Dendritic cell treated with granulocyte-macrophage colony-stimulating factor and Interleukin-4, amounts not matched to agents 40 ng/mL and 50 ng/mL, for 4 days (primary cell): ENCODE results near the gene SKIL.
A peak's percentile ranks its signal among the peaks of the same experiment; 100 is the strongest.

Source experiments
- H3K27ac Mint-ChIP-seq: one replicate; pipeline ENCODE4 v1.8.0; 2022; ENCODE audit warnings: mild to moderate bottlenecking, mixed read lengths
- H3K27me3 Mint-ChIP-seq: one replicate; pipeline ENCODE4 v1.8.0; 2022; ENCODE audit warnings: mild to moderate bottlenecking, mixed read lengths
- H3K36me3 Mint-ChIP-seq: one replicate; pipeline ENCODE4 v1.8.0; 2022; ENCODE audit warnings: low read depth, mixed read lengths
- H3K4me1 Mint-ChIP-seq: one replicate; pipeline ENCODE4 v1.8.0; 2022; ENCODE audit warnings: low read depth, mixed read lengths
- H3K4me3 Mint-ChIP-seq: one replicate; pipeline ENCODE4 v1.8.0; 2022; ENCODE audit warnings: mild to moderate bottlenecking, moderate library complexity, mixed read lengths
- H3K9me3 Mint-ChIP-seq: one replicate; pipeline ENCODE4 v1.8.0; 2022; ENCODE audit warnings: mixed read lengths
- intact Hi-C: fragments of 100-400 bp; cut with micrococcal nuclease; formaldehyde crosslinking; loops from one replicate; pipeline ENCODE4 v1.15.0; 2022

SKIL gene

GRCh38 chr3:170397685-170398084 lies 40.2 kb downstream of the SKIL start:
- Mint-ChIP-seq H3K27ac (no peak overlapping the region), H3K27me3 (no peaks in the 10 kb centered on the region), H3K9me3 (no peaks in the 10 kb centered on the region), H3K4me3 (no peak overlapping the region), H3K4me1 (peaks cover 5% of the 10 kb centered on the region), H3K36me3 (peaks cover 23% of the 10 kb centered on the region)
- intact Hi-C loops: no loop called here

DNA sequence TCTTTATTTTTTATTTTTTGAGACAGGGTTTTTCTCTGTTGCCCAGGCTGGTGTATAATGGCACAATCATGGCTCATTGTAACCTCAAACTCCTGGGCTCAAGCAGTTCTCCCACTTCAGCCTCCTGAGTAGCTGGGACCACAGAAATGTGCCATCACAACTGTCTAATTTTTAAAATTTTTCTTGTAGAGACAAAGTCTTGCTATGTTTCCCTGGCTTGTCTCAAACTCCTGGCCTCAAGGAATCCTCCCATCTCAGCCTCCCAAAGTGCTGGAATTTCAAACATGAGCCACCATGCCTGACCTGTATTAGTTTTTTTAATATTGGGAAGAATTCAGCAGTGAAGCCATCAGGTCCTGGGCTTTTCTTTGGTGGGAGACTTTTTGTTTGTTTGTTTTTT lies 47.6 kb downstream of the SKIL start:
- H3K4me1 Mint-ChIP-seq: peaks cover 5% of the 10 kb centered on the region
- H3K27ac Mint-ChIP-seq: no peak overlapping the region
- no peaks in the 10 kb centered on the region for H3K36me3 Mint-ChIP-seq
- no peaks in the 10 kb centered on the region for H3K27me3 Mint-ChIP-seq
- intact Hi-C loops: no loop called here
- H3K4me3 Mint-ChIP-seq: no peak overlapping the region
- no peaks in the 10 kb centered on the region for H3K9me3 Mint-ChIP-seq

DNA sequence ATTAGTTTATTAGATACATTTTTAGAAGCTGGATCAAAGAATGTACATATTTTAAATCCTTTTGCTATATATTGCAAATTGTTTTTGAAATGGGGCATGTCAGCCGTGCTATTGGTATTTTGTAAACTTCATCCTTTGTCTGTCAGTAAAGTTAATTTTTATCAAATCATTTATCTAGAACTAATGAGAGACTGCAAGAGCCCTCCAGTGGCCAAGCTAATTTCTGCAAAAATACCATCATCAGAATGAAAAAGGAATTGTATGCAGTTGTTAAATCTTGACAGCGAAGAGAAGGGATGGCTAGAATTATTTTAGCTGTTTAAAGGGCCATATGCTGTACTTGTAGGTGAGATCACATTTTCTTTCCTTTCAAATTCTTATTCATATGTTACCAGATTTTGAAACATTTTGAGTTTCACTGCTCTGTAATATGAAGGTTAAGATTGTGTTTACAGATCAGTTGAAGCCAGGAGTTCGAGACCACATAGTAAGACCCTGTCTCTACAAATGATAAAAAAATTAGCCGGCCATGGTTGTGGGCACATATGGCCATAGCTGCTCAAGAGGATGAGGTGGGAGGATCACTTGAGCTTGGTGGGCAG lies 53.0 kb downstream of the SKIL start:
- Mint-ChIP-seq H3K4me1 (no peaks in the 10 kb centered on the region), H3K36me3 (no peaks in the 10 kb centered on the region), H3K9me3 (no peaks in the 10 kb centered on the region), H3K27ac (no peak overlapping the region), H3K4me3 (no peak overlapping the region), H3K27me3 (peaks cover 6% of the 10 kb centered on the region)
- intact Hi-C loops: loop anchor here (2.0 kb wide), 1 partner anchor 100 kb away; no protein-coding TSS in a partner anchor

DNA sequence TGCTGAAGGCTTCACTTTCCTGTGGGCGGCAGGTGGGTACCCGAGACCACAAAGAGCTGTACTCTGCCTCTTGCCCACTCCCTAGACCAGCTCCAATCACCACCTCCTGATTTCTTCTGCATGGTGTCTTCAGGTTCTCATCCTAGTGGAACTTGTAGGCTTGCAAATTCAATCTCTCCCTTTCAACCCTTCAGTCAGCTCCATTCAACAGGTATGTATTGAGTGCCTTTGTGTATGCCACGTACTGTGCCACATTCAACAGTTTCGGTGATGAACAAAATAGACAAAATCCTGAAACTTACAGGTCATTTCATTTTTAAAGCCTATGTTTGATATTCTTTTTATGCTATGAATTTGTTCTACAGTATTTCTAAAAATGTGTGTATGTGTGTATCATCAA lies 55.8 kb downstream of the SKIL start:
- Mint-ChIP-seq H3K9me3 (no peaks in the 10 kb centered on the region), H3K27ac (no peak overlapping the region), H3K4me1 (peaks cover 3% of the 10 kb centered on the region), H3K36me3 (no peaks in the 10 kb centered on the region), H3K4me3 (no peak overlapping the region), H3K27me3 (peaks cover 28% of the 10 kb centered on the region)
- intact Hi-C loops: no loop called here

- Mint-ChIP-seq H3K4me1 (peaks cover 11% of the 10 kb centered on the region), H3K36me3 (no peaks in the 10 kb centered on the region), H3K9me3 (no peaks in the 10 kb centered on the region), H3K27ac (no peak overlapping the region), H3K27me3 (peaks cover 35% of the 10 kb centered on the region), H3K4me3 (no peak overlapping the region)
- intact Hi-C loops: loop anchor here (1.0 kb wide), 2 partner anchors 276 to 398 kb away; no protein-coding TSS in a partner anchor
Measured at GRCh38 chr3:170414202-170414663, 56.7 kb downstream of the SKIL start.

DNA sequence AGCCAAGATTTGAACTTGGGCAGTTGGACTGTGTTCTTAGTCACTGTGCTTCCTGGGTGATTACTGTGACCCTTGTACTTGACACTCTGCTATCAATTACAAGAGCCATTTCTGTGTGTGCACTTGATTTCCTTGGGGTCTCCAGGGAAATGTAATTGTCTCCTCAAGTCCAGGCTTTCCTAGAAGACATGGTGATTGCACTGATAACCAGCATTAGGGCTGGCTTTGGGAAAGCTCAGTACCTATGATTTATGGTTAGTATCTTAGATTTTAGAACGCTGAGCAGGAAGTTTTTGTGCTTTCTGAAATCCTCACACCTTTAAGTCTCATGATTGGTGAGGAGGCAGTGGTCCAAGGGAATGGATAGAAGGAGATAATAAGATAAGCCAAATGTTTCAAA lies 59.6 kb downstream of the SKIL start:
- H3K27me3 Mint-ChIP-seq: peaks cover 60% of the 10 kb centered on the region
- H3K9me3 Mint-ChIP-seq: no peaks in the 10 kb centered on the region
- intact Hi-C loops: no loop called here
- H3K27ac Mint-ChIP-seq: no peak overlapping the region
- no peaks in the 10 kb centered on the region for H3K36me3 Mint-ChIP-seq
- H3K4me3 Mint-ChIP-seq: no peak overlapping the region
- peaks cover 11% of the 10 kb centered on the region for H3K4me1 Mint-ChIP-seq

GRCh38 chr3:170418422-170419398 lies 61.2 kb downstream of the SKIL start, which contains the start of gene CLDN11:
Gene CLDN11, plus strand, starts transcription at chr3:170418868. Its CDS starts 199 bp downstream, at chr3:170419067.
- Mint-ChIP-seq H3K9me3 (no peaks in the 10 kb centered on the region), H3K36me3 (no peaks in the 10 kb centered on the region), H3K4me1 (peaks cover 11% of the 10 kb centered on the region), H3K27me3 (peaks cover 58% of the 10 kb centered on the region), H3K27ac (no peak within 1 kb of the TSS), H3K4me3 (peak within 1 kb of the TSS; percentile 7)
- intact Hi-C loops: no loop called here

DNA sequence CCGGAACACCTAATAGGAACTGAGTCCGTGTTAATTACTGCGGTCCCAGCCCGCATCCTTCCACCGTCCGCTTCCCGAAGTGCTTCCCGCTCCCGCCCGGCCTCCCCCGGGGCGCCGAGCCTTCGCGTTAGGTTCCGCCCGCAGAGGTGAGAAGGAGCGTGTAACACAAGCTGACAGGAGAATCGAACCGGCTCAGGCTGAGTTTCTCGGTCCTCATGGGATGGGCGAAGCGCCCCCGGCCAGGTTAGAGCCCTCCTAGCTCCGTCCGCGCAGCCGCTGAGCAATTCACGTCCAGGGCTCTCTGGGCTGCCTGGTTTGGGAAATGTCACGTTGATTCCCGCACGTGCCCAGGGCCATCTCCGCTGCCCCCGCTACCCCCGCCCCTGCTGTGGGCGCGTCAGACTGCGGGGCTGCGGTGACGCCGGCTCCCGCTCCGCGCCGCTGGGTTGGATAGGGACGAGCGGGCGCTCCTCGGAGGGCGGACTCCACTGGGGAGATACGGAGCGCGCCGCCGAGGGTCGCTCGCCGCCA lies 62.1 kb downstream of the SKIL start:
- intact Hi-C loops: no loop called here
- H3K4me3 Mint-ChIP-seq: no peak overlapping the region
- no peaks in the 10 kb centered on the region for H3K36me3 Mint-ChIP-seq

GRCh38 chr3:170420307-170420821 lies 62.8 kb downstream of the SKIL start:
- H3K36me3 Mint-ChIP-seq: no peaks in the 10 kb centered on the region
- H3K27ac Mint-ChIP-seq: no peak overlapping the region
- H3K4me1 Mint-ChIP-seq: peaks cover 11% of the 10 kb centered on the region
- intact Hi-C loops: no loop called here
- H3K9me3 Mint-ChIP-seq: no peaks in the 10 kb centered on the region
- H3K4me3 Mint-ChIP-seq: no peak overlapping the region
- peaks cover 56% of the 10 kb centered on the region for H3K27me3 Mint-ChIP-seq

More for the DNA sequence above, 62.1 kb downstream of the SKIL start:
- Mint-ChIP-seq H3K9me3 (no peaks in the 10 kb centered on the region), H3K27ac (no peak overlapping the region), H3K27me3 (peaks cover 58% of the 10 kb centered on the region), H3K4me1 (peaks cover 11% of the 10 kb centered on the region)

DNA sequence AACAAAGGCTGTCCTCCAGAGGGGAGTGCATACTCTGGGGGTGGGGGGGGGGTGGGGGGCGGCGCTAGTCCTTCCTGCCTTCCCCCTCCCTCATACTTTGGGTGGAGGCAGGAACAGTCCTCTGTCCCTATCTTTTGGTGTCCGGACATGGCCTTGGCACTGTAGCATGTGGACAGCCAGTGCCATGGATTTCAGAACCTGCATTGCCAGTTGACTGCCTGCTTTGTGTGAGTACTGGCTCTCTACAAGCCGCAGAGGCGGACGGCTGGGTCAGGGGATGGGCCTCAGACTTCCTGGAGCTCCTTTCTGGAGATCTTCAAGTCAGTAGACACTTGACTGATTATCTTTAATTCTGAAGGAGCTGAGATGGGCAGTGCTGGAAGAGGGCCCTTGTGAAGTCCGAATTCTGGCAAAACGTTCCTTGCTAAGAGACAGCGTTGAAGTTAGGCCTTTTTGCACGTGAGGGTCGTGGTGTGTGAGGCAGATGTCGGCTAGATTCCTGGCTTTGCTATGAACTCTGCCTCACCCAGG lies 63.7 kb downstream of the SKIL start:
- Mint-ChIP-seq H3K27ac (no peak overlapping the region), H3K27me3 (peaks cover 55% of the 10 kb centered on the region), H3K36me3 (no peaks in the 10 kb centered on the region), H3K9me3 (no peaks in the 10 kb centered on the region), H3K4me1 (peaks cover 11% of the 10 kb centered on the region), H3K4me3 (no peak overlapping the region)
- intact Hi-C loops: no loop called here

DNA sequence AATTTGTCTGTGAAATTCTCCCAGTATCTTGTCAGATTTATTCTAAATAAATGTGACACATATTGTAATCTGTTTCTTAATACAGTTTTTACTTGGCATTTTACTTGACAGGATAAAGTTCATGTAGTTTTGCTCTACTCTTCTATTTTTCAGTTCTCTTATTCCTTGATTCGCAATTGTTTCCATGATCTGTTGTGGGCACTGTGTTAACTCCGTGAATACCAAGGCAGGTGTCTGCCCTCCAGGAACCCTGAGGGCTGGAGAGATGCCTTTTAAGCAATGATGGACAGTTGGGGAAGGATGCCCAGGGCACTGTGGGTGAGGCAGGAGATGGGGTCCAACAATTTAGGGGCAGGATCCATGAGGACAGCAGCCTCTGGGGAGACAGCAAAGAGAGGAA lies 64.2 kb downstream of the SKIL start:
- peaks cover 11% of the 10 kb centered on the region for H3K4me1 Mint-ChIP-seq
- H3K9me3 Mint-ChIP-seq: no peaks in the 10 kb centered on the region
- H3K4me3 Mint-ChIP-seq: no peak overlapping the region
- intact Hi-C loops: no loop called here
- no peaks in the 10 kb centered on the region for H3K36me3 Mint-ChIP-seq
- H3K27ac Mint-ChIP-seq: no peak overlapping the region
- H3K27me3 Mint-ChIP-seq: peaks cover 49% of the 10 kb centered on the region

- H3K27me3 Mint-ChIP-seq: peaks cover 40% of the 10 kb centered on the region
- H3K27ac Mint-ChIP-seq: no peak overlapping the region
- H3K9me3 Mint-ChIP-seq: no peaks in the 10 kb centered on the region
- no peaks in the 10 kb centered on the region for H3K36me3 Mint-ChIP-seq
- no peak overlapping the region for H3K4me3 Mint-ChIP-seq
- peaks cover 10% of the 10 kb centered on the region for H3K4me1 Mint-ChIP-seq
- intact Hi-C loops: no loop called here
Measured at GRCh38 chr3:170423001-170423615, 65.6 kb downstream of the SKIL start.

GRCh38 chr3:170424879-170425278 lies 67.4 kb downstream of the SKIL start:
- Mint-ChIP-seq H3K27me3 (peaks cover 25% of the 10 kb centered on the region), H3K9me3 (no peaks in the 10 kb centered on the region), H3K27ac (no peak overlapping the region), H3K4me1 (no peaks in the 10 kb centered on the region), H3K4me3 (no peak overlapping the region), H3K36me3 (no peaks in the 10 kb centered on the region)
- intact Hi-C loops: no loop called here
